Measurements from ENCODE around the gene TNFSF9. TPM values are rescaled to one million over a fixed set of nuclear protein-coding genes. Genes with fewer than 3 reads are reported as not detected.

Gene TNFSF9
- total and polyA plus RNA-seq, 2 donors (not counting 1 experiment from before 2014, with no cell fraction given), result 11.7 to 24.3 TPM

DNA sequence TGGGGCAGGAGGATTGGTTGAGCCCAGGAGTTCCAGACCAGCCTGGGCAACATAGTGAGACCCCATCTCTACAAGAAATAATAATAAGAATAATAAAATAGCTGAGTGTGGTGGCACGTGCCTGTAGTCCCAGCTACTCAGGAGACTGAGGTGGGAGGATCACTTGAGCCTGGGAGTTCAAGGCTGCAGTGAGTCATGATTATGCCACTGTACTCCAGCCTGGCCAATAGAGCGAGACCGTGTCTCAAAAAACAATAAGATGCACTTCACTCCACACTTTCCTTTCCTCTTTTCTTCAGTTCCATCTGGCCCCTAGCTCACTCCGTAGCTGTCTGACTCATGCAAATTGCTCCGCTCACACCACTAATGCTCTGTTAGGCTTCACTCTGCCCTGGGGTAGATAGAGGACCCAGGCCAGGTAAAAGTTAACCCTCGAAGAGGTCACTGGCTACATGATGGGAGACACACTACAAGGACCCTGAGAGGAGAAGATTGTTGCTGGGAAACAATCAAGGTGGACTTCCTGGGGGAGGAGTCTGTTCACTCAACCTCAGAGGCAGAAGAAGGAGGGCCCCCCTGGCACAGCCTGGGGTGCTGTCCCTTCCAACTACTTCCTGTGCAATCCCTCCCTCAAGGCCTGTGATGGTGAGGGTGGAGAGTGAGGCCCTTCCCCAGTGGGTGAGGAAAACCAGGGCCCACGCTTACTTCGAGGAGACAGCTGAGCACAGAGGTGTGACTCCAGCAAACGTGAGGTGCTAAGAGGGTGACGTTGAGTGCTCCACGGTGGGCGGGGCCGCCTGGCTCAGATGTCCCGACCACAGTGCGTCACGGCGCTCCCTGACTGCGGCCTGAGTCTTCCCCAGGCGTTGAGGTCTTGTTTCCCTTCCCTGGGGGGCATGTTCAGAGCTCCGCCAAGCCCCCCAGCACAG is 8.8 kb upstream of the TNFSF9 start:
- no peaks in the 10 kb centered on the region for H3K27me3 ChIP-seq (replicated peaks in 1 of 4; ENCODE audit: control extremely low read depth in 1 of 4, control insufficient read depth in 3 of 4, insufficient read depth in 4 of 4, low read length in 3 of 4)
- peak overlapping the region; percentile 70 to 92 for H3K27ac ChIP-seq (ENCODE audit: low read length in 2 of 2)
- no peaks in the 10 kb centered on the region for H4K20me1 ChIP-seq (ENCODE audit: control insufficient read depth, insufficient read depth, low read length, poor library complexity, severe bottlenecking)
- DNase-seq (peak; percentile 91), ATAC-seq (ENCODE audit: low read depth) (peak; percentile 72)
- intact Hi-C loops (cut with micrococcal nuclease), result loop anchor here (1.0 kb wide), 2 partner anchors 10 to 66 kb away; no protein-coding TSS in a partner anchor
- TF ChIP-seq EZH2 (IDR thresholded peaks at IDR 0.05; ENCODE audit: borderline replicate concordance, insufficient read depth, low read depth, low read length, poor library complexity, severe bottlenecking), result no peak
- TF ChIP-seq, protein P1, sequence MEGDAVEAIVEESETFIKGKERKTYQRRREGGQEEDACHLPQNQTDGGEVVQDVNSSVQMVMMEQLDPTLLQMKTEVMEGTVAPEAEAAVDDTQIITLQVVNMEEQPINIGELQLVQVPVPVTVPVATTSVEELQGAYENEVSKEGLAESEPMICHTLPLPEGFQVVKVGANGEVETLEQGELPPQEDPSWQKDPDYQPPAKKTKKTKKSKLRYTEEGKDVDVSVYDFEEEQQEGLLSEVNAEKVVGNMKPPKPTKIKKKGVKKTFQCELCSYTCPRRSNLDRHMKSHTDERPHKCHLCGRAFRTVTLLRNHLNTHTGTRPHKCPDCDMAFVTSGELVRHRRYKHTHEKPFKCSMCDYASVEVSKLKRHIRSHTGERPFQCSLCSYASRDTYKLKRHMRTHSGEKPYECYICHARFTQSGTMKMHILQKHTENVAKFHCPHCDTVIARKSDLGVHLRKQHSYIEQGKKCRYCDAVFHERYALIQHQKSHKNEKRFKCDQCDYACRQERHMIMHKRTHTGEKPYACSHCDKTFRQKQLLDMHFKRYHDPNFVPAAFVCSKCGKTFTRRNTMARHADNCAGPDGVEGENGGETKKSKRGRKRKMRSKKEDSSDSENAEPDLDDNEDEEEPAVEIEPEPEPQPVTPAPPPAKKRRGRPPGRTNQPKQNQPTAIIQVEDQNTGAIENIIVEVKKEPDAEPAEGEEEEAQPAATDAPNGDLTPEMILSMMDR (IDR thresholded peaks at IDR 0.05), result no peak
- 34% methylated on average over 17 of the region's 20 CpGs for WGBS (ENCODE audit: insufficient coverage)
- ChIA-PET POLR2A (interaction anchor here (0.6 to 3.3 kb wide), 15 partner anchors 9 to 1767 kb away, joined by 3 to 14 read pairs (median 5); partner anchors contain the start of gene TNFSF9), CTCF (interaction anchor here (0.7 to 3.6 kb wide), 13 partner anchors 13 to 341 kb away, joined by 3 to 19 read pairs (median 3); partner anchors contain the start of genes GPR108 and VAV1)
- H3K9ac ChIP-seq (ENCODE audit: low read length), result peak overlapping the region; percentile 19
- no peaks in the 10 kb centered on the region for H3K36me3 ChIP-seq (replicated peaks in 1 of 2; ENCODE audit: control extremely low read depth in 1 of 2, control insufficient read depth in 1 of 2, extremely low read depth in 1 of 2, insufficient read depth in 2 of 2, low read length in 1 of 2)
- H2AFZ ChIP-seq (ENCODE audit: insufficient read depth, low read depth, low read length, poor library complexity, severe bottlenecking), result peak overlapping the region; percentile 37
- peaks cover 0 to 4% (median 0%) of the 10 kb centered on the region in 3 donors for H3K9me3 ChIP-seq (ENCODE audit: control extremely low read depth in 1 of 3, control insufficient read depth in 2 of 3, insufficient read depth in 1 of 3, low read length in 2 of 3)
- peaks cover 27 to 53% of the 10 kb centered on the region in 2 donors for H3K4me1 ChIP-seq (ENCODE audit: control insufficient read depth in 2 of 2, insufficient read depth in 2 of 2, low read length in 2 of 2)
- peak overlapping the region; percentile 80 for H3K4me3 Mint-ChIP-seq
- H3K4me2 ChIP-seq (replicated peaks; ENCODE audit: low read depth, low read length, poor library complexity, severe bottlenecking), result peak overlapping the region; percentile 58
- peak overlapping the region; percentile 97 for H3K27ac Mint-ChIP-seq
- H3K27me3 Mint-ChIP-seq, result no peaks in the 10 kb centered on the region
- H3K4me1 Mint-ChIP-seq, result peaks cover 39% of the 10 kb centered on the region
- peak overlapping the region in 3 of 5 experiments; percentile 15 to 34 (median 32) for H3K4me3 ChIP-seq (ENCODE audit: control extremely low read depth in 1 of 5, extremely low read depth in 1 of 5, insufficient read depth in 1 of 5, low read depth in 2 of 5, low read length in 4 of 5)
- no peaks in the 10 kb centered on the region for H3K79me2 ChIP-seq (ENCODE audit: control insufficient read depth, insufficient read depth, low read length)
- no peaks in the 10 kb centered on the region for H3K9me3 Mint-ChIP-seq (ENCODE audit: insufficient read depth)
